Panc1 (cell line): ENCODE results near the gene HID1. TPM values are rescaled to one million over a fixed set of nuclear protein-coding genes. Genes with fewer than 3 reads are reported as not detected.

Experiments used
- ATAC-seq: fragments of 200-7000 bp; cut with Tn5 transposase; 2 replicates; pipeline ENCODE4 v1.9.1; 2020; ENCODE audit warnings: mild to moderate bottlenecking, moderate library complexity
- BruUV-seq: library from RNA; stranded (reverse); fragments of 400-500 nt; replicated peaks from 2 replicates; lab custom pipeline; 2021; lab: Mats Ljungman, UMichigan
- CTCF ChIA-PET: fragments of 300-600 bp; sonication (Branson Sonifier 250); formaldehyde crosslinking; loops from one replicate; lab custom pipeline; 2022; ENCODE audit warnings: antibody characterized with exemption; lab: Charles Lee
- POLR2A ChIA-PET: fragments of 300-600 bp; sonication (Branson Sonifier 250); formaldehyde crosslinking; loops from one replicate; lab custom pipeline; 2022; ENCODE audit warnings: antibody characterized with exemption; lab: Charles Lee
- DNase-seq: peaks from one replicate; pipeline ENCODE4 v3.0.0-alpha.2; 2010; ENCODE audit warnings: low read depth, low spot score
- H3K27ac ChIP-seq: 2 replicates; pipeline ENCODE4 v1.5.1; 2011; ENCODE audit warnings: mild to moderate bottlenecking, low read length, inconsistent platforms
- H3K27me3 ChIP-seq: fragments of 200-500 bp; sonication (Bioruptor generic); 2 replicates; pipeline ENCODE4 v1.6.0; 2014; ENCODE audit warnings: low read length, inconsistent platforms; ENCODE audit not compliant: control insufficient read depth, insufficient read depth
- H3K36me3 ChIP-seq: fragments of 200-500 bp; sonication (Bioruptor generic); 2 replicates; pipeline ENCODE4 v1.5.1; 2014; ENCODE audit warnings: inconsistent platforms, mild to moderate bottlenecking, low read length, moderate library complexity; ENCODE audit not compliant: control insufficient read depth, insufficient read depth
- H3K4me1 ChIP-seq: 2 replicates; pipeline ENCODE4 v1.5.1; 2011; ENCODE audit warnings: inconsistent platforms, mild to moderate bottlenecking, low read length, moderate library complexity; ENCODE audit not compliant: control insufficient read depth, insufficient read depth
- H3K4me3 ChIP-seq, 2 experiments: 2 replicates each; pipeline ENCODE4 v1.5.1; 2011 to 2012; ENCODE audit warnings: low read depth in 2 of 2, low read length in 2 of 2, mild to moderate bottlenecking in 2 of 2, inconsistent platforms in 1 of 2, moderate library complexity in 1 of 2
- H3K9me3 ChIP-seq: fragments of 200-500 bp; sonication (Bioruptor generic); 2 replicates; pipeline ENCODE4 v1.5.1; 2014; ENCODE audit warnings: low read depth, mild to moderate bottlenecking, inconsistent platforms, low read length, moderate library complexity; ENCODE audit not compliant: control insufficient read depth, insufficient read depth
- CTCF ChIP-seq: fragments of 450-650 bp; IDR thresholded peaks from 2 replicates; pipeline ENCODE4 v1.5.1; 2017; ENCODE audit warnings: mild to moderate bottlenecking
- POLR2AphosphoS5 ChIP-seq: IDR thresholded peaks from 2 replicates; pipeline ENCODE4 v1.6.1; 2012; ENCODE audit warnings: mild to moderate bottlenecking, low read depth, low read length, moderate library complexity
- REST ChIP-seq, 2 experiments: IDR thresholded peaks; 2 replicates each; pipeline ENCODE4 v1.6.1; 2011 to 2012; ENCODE audit warnings: low read depth in 2 of 2, control low read depth in 1 of 2, low read length in 1 of 2, mild to moderate bottlenecking in 1 of 2, moderate library complexity in 1 of 2; ENCODE audit not compliant: insufficient read depth in 1 of 2
- SIN3A ChIP-seq: IDR thresholded peaks from 2 replicates; pipeline ENCODE4 v1.6.1; 2012; ENCODE audit warnings: low read depth, mild to moderate bottlenecking, low read length, moderate library complexity, borderline replicate concordance; ENCODE audit not compliant: insufficient read depth
- TCF7L2 ChIP-seq: IDR thresholded peaks from 2 replicates; pipeline ENCODE4 v1.6.1; 2011; ENCODE audit warnings: mild to moderate bottlenecking, low read depth, low read length, inconsistent platforms
- in situ Hi-C: cut with HindIII; loops from 2 replicates; pipeline ENCODE4 v1.10.0; 2016; ENCODE audit warnings: low sequenced_read_pairs, low pct_unique_long_range_greater_than_20kb
- intact Hi-C: fragments of 100-400 bp; cut with micrococcal nuclease; formaldehyde crosslinking; loops from one replicate; pipeline ENCODE4 v1.10.0; 2022; ENCODE audit not compliant: unreplicated experiment
- total RNA-seq: library from RNA; stranded (reverse); gene quantifications from one replicate; pipeline ENCODE4 v1.2.1, GENCODE V29; 2021; ENCODE audit not compliant: unreplicated experiment

Gene HID1
- total RNA-seq, 1 experiment from 2014 or later, result 10.9 TPM

GRCh38 chr17:75020331-75021110 lies 48.0 kb upstream of the HID1 start:
- no peaks in the 10 kb centered on the region for H3K9me3 ChIP-seq
- ATAC-seq (no peak), DNase-seq (no peak)
- TF ChIP-seq SIN3A (no peak), REST (IDR thresholded peaks at IDR 0.05; ENCODE audit: insufficient read depth in 1 of 2, low read depth in 2 of 2, low read length in 1 of 2) (no peak), CTCF (no peak), TCF7L2 (no peak)
- no peaks in the 10 kb centered on the region for H3K4me1 ChIP-seq
- in situ Hi-C loops (no loop called here), intact Hi-C loops (no loop called here)
- no peak overlapping the region for H3K4me3 ChIP-seq
- no peak overlapping the region for H3K27ac ChIP-seq
- BruUV-seq, result TSS peak; percentile 67
- no peaks in the 10 kb centered on the region for H3K27me3 ChIP-seq
- ChIA-PET POLR2A (interaction anchor here (0.6 kb wide), 1 partner anchor 113 kb away, joined by 12 read pairs; no protein-coding TSS in a partner anchor), CTCF (no interaction called here)
- peaks cover 2% of the 10 kb centered on the region; the same call in 1 of the 2 replicates for H3K36me3 ChIP-seq

GRCh38 chr17:75019710-75020109 lies 47.2 kb upstream of the HID1 start:
- POLR2A ChIA-PET, result interaction anchor here (0.6 kb wide), 1 partner anchor 113 kb away, joined by 12 read pairs; no protein-coding TSS in a partner anchor
- CTCF ChIA-PET, result interaction anchor here (0.6 to 0.7 kb wide), 2 partner anchors 58 to 1529 kb away, joined by 4 to 5 read pairs; no protein-coding TSS in a partner anchor

More at GRCh38 chr17:75019710-75020109, 47.2 kb upstream of the HID1 start:
- no peaks in the 10 kb centered on the region for H3K4me1 ChIP-seq
- H3K4me3 ChIP-seq, result no peak overlapping the region
- in situ Hi-C loops, result no loop called here
- intact Hi-C loops, result no loop called here
- peaks cover 2% of the 10 kb centered on the region; the same call in 1 of the 2 replicates for H3K36me3 ChIP-seq
- H3K27me3 ChIP-seq, result no peaks in the 10 kb centered on the region
- TF ChIP-seq SIN3A, result no peak
- TF ChIP-seq POLR2AphosphoS5, result no peak
- TF ChIP-seq TCF7L2, result no peak
- TF ChIP-seq REST (IDR thresholded peaks at IDR 0.05; ENCODE audit: insufficient read depth in 1 of 2, low read depth in 2 of 2, low read length in 1 of 2), result no peak
- no peak for TF ChIP-seq CTCF
- ATAC-seq (no peak), DNase-seq (no peak)
- no peaks in the 10 kb centered on the region for H3K9me3 ChIP-seq
- H3K27ac ChIP-seq, result no peak overlapping the region
- no TSS peak for BruUV-seq
